Measurements from ENCODE around the gene JUN.

DNA sequence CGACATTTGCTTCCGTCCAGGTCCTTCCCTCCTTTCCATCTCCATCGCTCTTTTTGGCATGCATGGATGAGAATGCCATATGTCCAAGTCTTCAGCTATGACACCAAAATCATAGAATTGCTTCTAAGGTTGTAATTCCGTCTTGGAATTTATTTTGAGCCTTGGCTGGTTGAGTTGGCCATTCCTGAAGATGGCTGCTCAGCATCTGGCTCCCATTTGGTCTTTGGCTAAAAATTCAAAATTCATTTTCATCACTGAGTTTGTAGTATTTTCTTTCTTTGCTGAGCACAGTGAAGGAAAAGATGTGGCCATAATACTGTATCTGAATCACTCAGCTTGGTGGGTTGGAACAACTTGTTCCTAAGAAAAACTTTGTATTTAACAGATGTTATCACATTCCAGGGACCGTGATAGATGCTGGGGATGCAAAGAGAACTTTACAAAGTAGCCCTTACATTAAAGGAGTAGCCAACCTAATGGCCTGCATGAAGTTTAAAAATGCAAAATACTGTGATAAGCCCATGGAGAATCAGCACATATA is 15.6 kb downstream of the JUN start:
- TF ChIP-seq GATA2 (IDR thresholded peaks at IDR 0.05; ENCODE audit: low read depth, low read length) (no peak), GATA3 (IDR thresholded peaks at IDR 0.05; ENCODE audit: low read depth, low read length) (no peak)

Data from SH-SY5Y (cell line).